ENCODE data around the gene GJB2.

Gene GJB2

DNA sequence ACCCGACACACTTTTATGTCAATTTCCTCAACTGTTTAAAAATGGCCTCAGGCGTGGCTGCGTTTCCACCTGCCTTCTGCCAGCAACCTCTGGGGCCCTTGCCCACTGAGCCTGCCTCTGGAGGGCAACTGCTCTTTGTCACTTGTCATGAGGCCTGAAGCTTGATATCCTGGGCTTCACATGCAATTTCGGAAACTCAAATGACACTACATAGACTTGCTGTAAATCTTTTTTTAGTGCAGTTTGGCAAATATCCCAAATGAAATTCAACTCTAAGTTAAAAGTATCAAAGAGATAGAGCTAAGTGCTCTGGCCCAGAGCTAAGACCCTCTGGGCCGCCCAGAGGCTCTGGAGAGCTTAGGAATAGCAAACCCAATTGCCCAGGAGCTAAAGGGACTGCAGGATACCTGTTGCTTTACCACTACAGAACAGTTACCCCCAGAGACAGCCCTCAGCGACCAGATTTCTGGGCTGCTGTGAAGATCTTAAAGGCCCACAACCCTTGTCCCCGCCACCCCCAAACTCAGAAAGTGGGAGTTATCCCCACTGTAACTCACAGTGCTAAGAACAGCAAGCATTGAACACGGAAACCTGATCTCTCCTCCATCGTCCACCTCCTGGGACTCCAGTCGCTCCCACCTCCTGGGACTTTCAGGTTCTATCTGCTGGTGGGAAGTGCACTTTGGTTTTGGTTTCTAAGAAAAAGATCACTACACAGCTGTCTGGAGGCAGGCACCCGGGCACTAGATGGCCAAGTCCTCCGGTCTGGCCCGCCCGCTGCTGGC lies 51.3 kb downstream of the GJB2 start:
- Histone ChIP-seq H3K4me3 (ENCODE audit: low read length) (no peak overlapping the region), H3K27ac (ENCODE audit: low read depth, low read length) (no peak overlapping the region), H3K27me3 (ENCODE audit: control insufficient read depth, insufficient read depth, low read length) (peaks cover 8% of the 10 kb centered on the region), H3K4me1 (ENCODE audit: control insufficient read depth, insufficient read depth, low read length) (no peaks in the 10 kb centered on the region), H3K9ac (ENCODE audit: low read length) (no peak overlapping the region), H3K36me3 (ENCODE audit: control insufficient read depth, insufficient read depth, low read length) (no peaks in the 10 kb centered on the region)

DNA sequence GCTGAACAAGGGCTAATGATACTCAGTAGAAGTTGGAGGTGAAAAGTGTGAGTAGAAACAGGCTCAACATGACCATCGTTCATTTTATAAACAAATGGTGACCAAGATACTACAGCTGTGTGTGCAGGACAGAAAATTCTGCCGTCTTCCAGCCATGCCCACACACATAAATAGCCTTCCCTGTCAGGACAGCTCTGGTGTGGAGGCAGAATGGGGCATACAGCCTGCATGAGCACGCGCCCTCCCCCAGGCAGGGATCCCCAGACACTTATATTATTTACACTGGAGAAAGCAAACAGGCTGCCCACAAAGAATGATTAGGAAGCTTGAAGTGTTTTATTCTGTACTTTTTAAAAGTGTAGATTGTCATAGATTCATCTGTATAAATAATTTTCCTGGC lies 52.3 kb downstream of the GJB2 start:
- no peak overlapping the region for H3K27ac ChIP-seq (ENCODE audit: low read depth, low read length)
- H3K36me3 ChIP-seq (ENCODE audit: control insufficient read depth, insufficient read depth, low read length): no peaks in the 10 kb centered on the region
- H3K27me3 ChIP-seq (ENCODE audit: control insufficient read depth, insufficient read depth, low read length): peaks cover 8% of the 10 kb centered on the region
- H3K4me1 ChIP-seq (ENCODE audit: control insufficient read depth, insufficient read depth, low read length): no peaks in the 10 kb centered on the region
- no peak overlapping the region for H3K4me3 ChIP-seq (ENCODE audit: low read length)
- no peak overlapping the region for H3K9ac ChIP-seq (ENCODE audit: low read length)

DNA sequence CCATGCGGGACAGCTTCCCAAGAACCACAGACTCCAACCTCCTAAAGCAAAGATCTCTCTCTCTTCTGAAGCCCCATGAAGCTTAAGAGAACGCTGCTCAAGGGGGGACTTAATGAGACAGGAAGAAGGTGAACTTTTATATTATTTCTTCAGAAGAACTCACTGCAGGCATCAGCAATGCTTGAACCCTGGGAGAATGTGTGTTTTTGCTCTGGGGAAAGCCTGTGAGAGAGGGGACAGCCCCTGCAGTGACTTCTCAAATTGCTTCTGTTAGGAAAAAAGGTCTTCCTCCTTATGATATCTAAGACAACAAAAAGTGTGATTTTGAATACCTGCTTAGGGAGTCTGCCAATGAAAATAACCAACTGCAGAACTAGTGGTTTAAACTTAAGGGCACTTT lies 54.9 kb downstream of the GJB2 start:
- H3K4me3 ChIP-seq (ENCODE audit: low read length): no peak overlapping the region
- H3K9ac ChIP-seq (ENCODE audit: low read length): no peak overlapping the region
- no peak overlapping the region for H3K27ac ChIP-seq (ENCODE audit: low read depth, low read length)
- peaks cover 8% of the 10 kb centered on the region for H3K27me3 ChIP-seq (ENCODE audit: control insufficient read depth, insufficient read depth, low read length)
- H3K4me1 ChIP-seq (ENCODE audit: control insufficient read depth, insufficient read depth, low read length): no peaks in the 10 kb centered on the region
- no peaks in the 10 kb centered on the region for H3K36me3 ChIP-seq (ENCODE audit: control insufficient read depth, insufficient read depth, low read length)

Data from rectal smooth muscle tissue (tissue), 1 donor.